RWPE2 (cell line): ENCODE measurements around the gene LRRC27.

Experiments used
- ATAC-seq: fragments of 200-7000 bp; cut with Tn5 transposase; 3 replicates; pipeline ENCODE4 v1.9.1; 2021; ENCODE audit warnings: low read depth
- DNase-seq: peaks from one replicate; pipeline ENCODE4 v3.0.0-alpha.2; 2020; ENCODE audit warnings: low spot score
- H3K27ac ChIP-seq: fragments of 450-650 bp; 2 replicates; pipeline ENCODE4 v1.5.1; 2017; ENCODE audit warnings: mild to moderate bottlenecking; ENCODE audit not compliant: poor library complexity, severe bottlenecking
- H3K27me3 ChIP-seq: fragments of 250-450 bp; sonication (Bioruptor Pico); 2 replicates; pipeline ENCODE4 v1.5.1; 2021; ENCODE audit warnings: mild to moderate bottlenecking, moderate library complexity; ENCODE audit not compliant: insufficient read depth, poor library complexity, severe bottlenecking
- H3K36me3 ChIP-seq: fragments of 250-450 bp; sonication (Bioruptor Pico); 2 replicates; pipeline ENCODE4 v1.5.1; 2020; ENCODE audit warnings: low read depth, mild to moderate bottlenecking, moderate library complexity
- H3K4me1 ChIP-seq: fragments of 250-450 bp; sonication (Bioruptor Pico); 2 replicates; pipeline ENCODE4 v1.5.1; 2021; ENCODE audit warnings: mild to moderate bottlenecking, moderate library complexity; ENCODE audit not compliant: insufficient read depth, poor library complexity, severe bottlenecking
- H3K4me3 ChIP-seq: fragments of 250-450 bp; sonication (Bioruptor Pico); 2 replicates; pipeline ENCODE4 v1.5.1; 2021; ENCODE audit warnings: mild to moderate bottlenecking, moderate library complexity; ENCODE audit not compliant: severe bottlenecking
- H3K9me3 ChIP-seq: fragments of 250-450 bp; sonication (Bioruptor Pico); 2 replicates; pipeline ENCODE4 v1.5.1; 2021; ENCODE audit warnings: mild to moderate bottlenecking, moderate library complexity; ENCODE audit not compliant: severe bottlenecking
- TF ChIP-seq, protein P1 (sequence below): fragments of 450-650 bp; IDR thresholded peaks from one replicate; pipeline ENCODE4 v1.5.1; 2017; ENCODE audit warnings: mild to moderate bottlenecking, moderate library complexity; ENCODE audit not compliant: poor library complexity, severe bottlenecking

LRRC27 gene

GRCh38 chr10:132427006-132427771 lies 95.2 kb downstream of the LRRC27 start:
- Histone ChIP-seq H3K27ac (no peak overlapping the region), H3K4me1 (peaks cover 10% of the 10 kb centered on the region), H3K4me3 (no peak overlapping the region), H3K27me3 (no peaks in the 10 kb centered on the region), H3K36me3 (no peaks in the 10 kb centered on the region), H3K9me3 (no peaks in the 10 kb centered on the region)
- no peak for DNase-seq
- ATAC-seq: no peak
- TF ChIP-seq, protein P1, sequence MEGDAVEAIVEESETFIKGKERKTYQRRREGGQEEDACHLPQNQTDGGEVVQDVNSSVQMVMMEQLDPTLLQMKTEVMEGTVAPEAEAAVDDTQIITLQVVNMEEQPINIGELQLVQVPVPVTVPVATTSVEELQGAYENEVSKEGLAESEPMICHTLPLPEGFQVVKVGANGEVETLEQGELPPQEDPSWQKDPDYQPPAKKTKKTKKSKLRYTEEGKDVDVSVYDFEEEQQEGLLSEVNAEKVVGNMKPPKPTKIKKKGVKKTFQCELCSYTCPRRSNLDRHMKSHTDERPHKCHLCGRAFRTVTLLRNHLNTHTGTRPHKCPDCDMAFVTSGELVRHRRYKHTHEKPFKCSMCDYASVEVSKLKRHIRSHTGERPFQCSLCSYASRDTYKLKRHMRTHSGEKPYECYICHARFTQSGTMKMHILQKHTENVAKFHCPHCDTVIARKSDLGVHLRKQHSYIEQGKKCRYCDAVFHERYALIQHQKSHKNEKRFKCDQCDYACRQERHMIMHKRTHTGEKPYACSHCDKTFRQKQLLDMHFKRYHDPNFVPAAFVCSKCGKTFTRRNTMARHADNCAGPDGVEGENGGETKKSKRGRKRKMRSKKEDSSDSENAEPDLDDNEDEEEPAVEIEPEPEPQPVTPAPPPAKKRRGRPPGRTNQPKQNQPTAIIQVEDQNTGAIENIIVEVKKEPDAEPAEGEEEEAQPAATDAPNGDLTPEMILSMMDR: no peak

GRCh38 chr10:132427939-132428367 lies 96.0 kb downstream of the LRRC27 start:
- H3K27me3 ChIP-seq: no peaks in the 10 kb centered on the region
- H3K4me1 ChIP-seq: peaks cover 10% of the 10 kb centered on the region
- DNase-seq (no peak), ATAC-seq (no peak)
- H3K36me3 ChIP-seq: no peaks in the 10 kb centered on the region
- H3K4me3 ChIP-seq: no peak overlapping the region
- TF ChIP-seq, protein P1: no peak
- H3K27ac ChIP-seq: no peak overlapping the region
- H3K9me3 ChIP-seq: no peaks in the 10 kb centered on the region

- Histone ChIP-seq H3K36me3 (no peaks in the 10 kb centered on the region), H3K4me1 (peaks cover 10% of the 10 kb centered on the region), H3K9me3 (no peaks in the 10 kb centered on the region), H3K27ac (no peak overlapping the region), H3K4me3 (no peak overlapping the region), H3K27me3 (no peaks in the 10 kb centered on the region)
- no peak for DNase-seq
- ATAC-seq: no peak
- TF ChIP-seq, protein P1: no peak
Observed at GRCh38 chr10:132428486-132428995, 96.5 kb downstream of the LRRC27 start.
